Breast epithelium (tissue), 3 donors: ENCODE measurements around the gene PPP1R1B.

ENCODE experiments used
- CTCF ChIP-seq, 3 donors: fragments of 450-650 bp; IDR thresholded peaks; one replicate each; pipeline ENCODE4 v1.5.1; 2016 to 2017; ENCODE audit warnings: antibody characterized with exemption in 3 of 3, mild to moderate bottlenecking in 3 of 3, moderate library complexity in 3 of 3
- POLR2A ChIP-seq: fragments of 450-650 bp; IDR thresholded peaks from one replicate; pipeline ENCODE4 v1.6.1; 2016; ENCODE audit warnings: antibody characterized with exemption, mild to moderate bottlenecking, moderate library complexity
- POLR2AphosphoS5 ChIP-seq, 3 donors: sonication (generic); formaldehyde crosslinking; IDR thresholded peaks; one replicate each; pipeline ENCODE4 v1.6.1; 2017; ENCODE audit warnings: antibody characterized with exemption in 3 of 3

- no peak for TF ChIP-seq CTCF (IDR thresholded peaks at IDR 0.05)
- no peak for TF ChIP-seq POLR2A
- TF ChIP-seq POLR2AphosphoS5 (IDR thresholded peaks at IDR 0.05): no peak
These were observed 18.4 kb upstream of the PPP1R1B start for GRCh38 chr17:39608142-39608981.
